ENCODE data around the gene PIANP. TPM values are rescaled to one million over a fixed set of nuclear protein-coding genes. Genes with fewer than 3 reads are reported as not detected.

The PIANP gene
- total RNA-seq, 2 experiments from 2014 or later: 0.98 to 15.2 TPM

GRCh38 chr12:6703631-6704030 lies 3.0 kb upstream of the PIANP start:
- Histone ChIP-seq H3K4me2 (ENCODE audit: low read length) (peak overlapping the region; percentile 44; the same call in 1 of the 2 replicates), H3K79me2 (ENCODE audit: insufficient read depth, low read depth, low read length) (peaks cover 16% of the 10 kb centered on the region; the same call in 1 of the 2 replicates), H2AFZ (ENCODE audit: low read length) (0 out of 2 replicates have a peak overlapping the region, but pooled peaks have one; percentile 18), H3K9me2 (ENCODE audit: insufficient read depth, low read length) (no peaks in the 10 kb centered on the region), H3K27ac (ENCODE audit: low read depth, low read length, poor library complexity, severe bottlenecking) (no peak overlapping the region), H3K9me3 (ENCODE audit: low read length) (no peaks in the 10 kb centered on the region), H4K20me1 (ENCODE audit: insufficient read depth, low read length) (no peaks in the 10 kb centered on the region), H3K36me3 (ENCODE audit: insufficient read depth, low read length) (no peaks in the 10 kb centered on the region), H3K4me1 (ENCODE audit: insufficient read depth, low read length, poor library complexity, severe bottlenecking) (peaks cover 29% of the 10 kb centered on the region), H3K4me3 (ENCODE audit: low read depth, low read length, poor library complexity, severe bottlenecking) (no peak overlapping the region)
- ChIA-PET POLR2A (interaction anchor here (1.4 kb wide), 1 partner anchor 23 kb away, joined by 4 read pairs; no protein-coding TSS in a partner anchor), CTCF (ENCODE audit: unreplicated experiment) (no interaction called here)
- no peak for TF ChIP-seq EZH2phosphoT487 (IDR thresholded peaks at IDR 0.05; ENCODE audit: borderline replicate concordance, low read depth, low read length)
- peak; percentile 31; the same call in 1 of the 2 replicates for TF ChIP-seq CTCF (conservative IDR thresholded peaks at IDR 0.05; ENCODE audit: low read length)
- intact Hi-C loops (cut with micrococcal nuclease; ENCODE audit: unreplicated experiment): no loop called here
- BruUV-seq (replicated peaks): no TSS peak
- peak; percentile 50 for DNase-seq (ENCODE audit: low spot score)

- TF ChIP-seq EZH2phosphoT487 (IDR thresholded peaks at IDR 0.05; ENCODE audit: borderline replicate concordance, low read depth, low read length) (no peak), CTCF (conservative IDR thresholded peaks at IDR 0.05; ENCODE audit: low read length) (no peak)
- Histone ChIP-seq H3K36me3 (ENCODE audit: insufficient read depth, low read length) (no peaks in the 10 kb centered on the region), H3K79me2 (ENCODE audit: insufficient read depth, low read depth, low read length) (peaks cover 16% of the 10 kb centered on the region; the same call in 1 of the 2 replicates), H2AFZ (ENCODE audit: low read length) (peak overlapping the region; percentile 60; the same call in 1 of the 2 replicates), H3K4me1 (ENCODE audit: insufficient read depth, low read length, poor library complexity, severe bottlenecking) (peaks cover 51% of the 10 kb centered on the region), H3K9me2 (ENCODE audit: insufficient read depth, low read length) (no peaks in the 10 kb centered on the region), H3K4me3 (ENCODE audit: low read depth, low read length, poor library complexity, severe bottlenecking) (peak overlapping the region; percentile 69), H3K9me3 (ENCODE audit: low read length) (no peaks in the 10 kb centered on the region), H3K27ac (ENCODE audit: low read depth, low read length, poor library complexity, severe bottlenecking) (peak overlapping the region; percentile 96), H3K4me2 (ENCODE audit: low read length) (peak overlapping the region; percentile 93), H4K20me1 (ENCODE audit: insufficient read depth, low read length) (no peaks in the 10 kb centered on the region)
- intact Hi-C loops (cut with micrococcal nuclease; ENCODE audit: unreplicated experiment): no loop called here
- BruUV-seq (replicated peaks): no TSS peak
- CTCF ChIA-PET (ENCODE audit: unreplicated experiment): interaction anchor here (0.6 kb wide), 1 partner anchor 54 kb away, joined by 3 read pairs; the partner anchor contains the start of gene ACRBP
- POLR2A ChIA-PET: no interaction called here
- DNase-seq (ENCODE audit: low spot score): no peak
These were observed 608 bp upstream of the PIANP start for GRCh38 chr12:6701078-6701768.

All from OCI-LY7 (cell line).